Subcutaneous adipose tissue (tissue), 4 donors: ENCODE measurements around the gene SLC6A6. TPM values are rescaled to one million over a fixed set of nuclear protein-coding genes. Genes with fewer than 3 reads are reported as not detected.

ENCODE experiments used
- total RNA-seq, 4 donors: library from RNA; depleted of rRNA; stranded (reverse); fragments of >200 nt; gene quantifications; one replicate each; pipeline ENCODE4 v1.1.0, GENCODE V29; 2016
- TF ChIP-seq, protein P1 (sequence below): fragments of 450-650 bp; IDR thresholded peaks from one replicate; pipeline ENCODE4 v1.5.1; 2016; ENCODE audit warnings: low read depth, mild to moderate bottlenecking, control low read depth, antibody characterized with exemption, moderate library complexity

SLC6A6 gene
- total RNA-seq, 4 donors from 2014 or later: 20.5 to 64.8 (median 30.7) TPM

DNA sequence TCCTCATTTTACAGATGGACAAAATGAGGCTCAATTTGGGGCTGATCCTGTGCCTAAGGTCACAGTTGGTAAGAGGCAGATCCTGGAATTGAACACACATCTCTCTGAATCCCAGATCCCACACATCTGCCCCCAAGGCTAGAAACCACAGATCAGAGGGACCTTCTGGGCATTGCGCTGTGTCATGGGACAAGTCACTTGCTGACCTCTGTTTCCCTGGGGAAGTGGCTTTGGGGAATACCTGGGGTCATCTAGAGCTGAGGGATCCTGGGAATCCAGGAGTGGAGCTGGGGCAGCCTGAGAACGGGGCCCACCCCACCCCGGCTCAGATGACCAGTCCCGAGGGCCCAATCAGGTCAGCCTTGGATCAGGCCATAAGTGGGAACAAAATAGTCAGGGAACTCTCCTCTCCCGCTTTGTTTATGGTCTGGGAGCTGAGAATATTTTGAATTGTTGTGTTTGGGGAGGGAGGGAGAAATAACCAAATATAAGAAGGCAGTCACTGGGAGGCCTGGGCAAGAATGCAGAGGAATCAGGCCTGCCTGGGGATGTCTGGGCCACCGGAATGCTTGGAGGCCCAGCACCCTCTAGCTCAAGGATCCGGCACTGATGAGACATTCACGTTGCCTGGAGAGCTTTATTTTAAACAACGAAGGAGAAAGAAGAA lies 8.8 kb upstream of the SLC6A6 start:
- TF ChIP-seq, protein P1, sequence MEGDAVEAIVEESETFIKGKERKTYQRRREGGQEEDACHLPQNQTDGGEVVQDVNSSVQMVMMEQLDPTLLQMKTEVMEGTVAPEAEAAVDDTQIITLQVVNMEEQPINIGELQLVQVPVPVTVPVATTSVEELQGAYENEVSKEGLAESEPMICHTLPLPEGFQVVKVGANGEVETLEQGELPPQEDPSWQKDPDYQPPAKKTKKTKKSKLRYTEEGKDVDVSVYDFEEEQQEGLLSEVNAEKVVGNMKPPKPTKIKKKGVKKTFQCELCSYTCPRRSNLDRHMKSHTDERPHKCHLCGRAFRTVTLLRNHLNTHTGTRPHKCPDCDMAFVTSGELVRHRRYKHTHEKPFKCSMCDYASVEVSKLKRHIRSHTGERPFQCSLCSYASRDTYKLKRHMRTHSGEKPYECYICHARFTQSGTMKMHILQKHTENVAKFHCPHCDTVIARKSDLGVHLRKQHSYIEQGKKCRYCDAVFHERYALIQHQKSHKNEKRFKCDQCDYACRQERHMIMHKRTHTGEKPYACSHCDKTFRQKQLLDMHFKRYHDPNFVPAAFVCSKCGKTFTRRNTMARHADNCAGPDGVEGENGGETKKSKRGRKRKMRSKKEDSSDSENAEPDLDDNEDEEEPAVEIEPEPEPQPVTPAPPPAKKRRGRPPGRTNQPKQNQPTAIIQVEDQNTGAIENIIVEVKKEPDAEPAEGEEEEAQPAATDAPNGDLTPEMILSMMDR: no peak

DNA sequence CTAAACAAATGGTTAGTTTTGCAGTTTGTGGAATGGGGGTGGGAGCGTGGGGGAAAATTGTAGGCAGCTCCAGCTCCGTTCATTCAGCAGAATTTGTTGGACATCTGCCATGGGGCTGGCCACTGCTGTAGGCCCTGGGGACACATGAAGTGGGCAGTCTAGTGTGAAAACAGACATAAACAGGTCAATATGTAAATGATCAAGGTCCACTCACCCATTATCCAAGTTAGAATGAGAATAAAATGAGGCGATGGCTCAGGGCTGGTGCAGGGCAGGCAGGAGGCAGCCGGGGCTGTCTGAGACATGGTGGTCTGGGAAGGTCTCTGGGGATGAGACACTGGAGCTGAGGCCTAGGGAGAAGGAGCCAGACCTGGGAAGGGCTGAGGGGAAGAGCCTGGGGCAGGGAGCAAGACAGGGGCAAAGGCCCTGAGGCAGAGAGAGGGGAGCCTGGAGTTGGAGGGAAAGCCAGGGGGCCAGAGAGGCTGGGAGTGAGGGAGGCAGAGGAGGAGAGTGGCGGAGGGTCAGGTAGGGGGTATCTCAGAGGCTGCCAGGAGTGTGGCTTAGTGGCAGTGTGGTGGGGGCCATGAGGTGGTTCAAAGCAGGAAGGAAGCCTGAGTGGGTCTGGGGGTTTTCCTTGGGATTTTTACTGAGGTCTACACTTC lies 6.2 kb upstream of the SLC6A6 start:
- TF ChIP-seq, protein P1: no peak

DNA sequence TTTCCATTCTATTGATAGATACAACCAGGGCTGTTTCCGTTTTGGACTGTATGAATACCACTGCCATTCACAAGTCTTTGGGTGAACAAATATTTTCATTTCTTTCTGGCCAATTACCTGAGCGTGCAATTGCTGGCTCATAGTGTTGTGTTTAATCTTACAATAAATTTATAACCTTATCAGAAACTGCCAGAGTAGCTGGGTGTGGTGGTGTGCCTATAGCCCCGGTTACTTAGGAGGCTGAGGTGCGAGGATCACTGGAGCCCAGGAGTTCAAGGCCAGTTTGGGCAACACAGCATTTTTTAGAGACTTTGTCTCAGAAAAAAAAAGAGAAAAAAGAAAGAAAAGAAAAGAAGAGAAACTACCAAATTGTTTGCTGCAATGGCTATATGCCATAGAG lies 5.4 kb upstream of the SLC6A6 start:
- TF ChIP-seq, protein P1: no peak

DNA sequence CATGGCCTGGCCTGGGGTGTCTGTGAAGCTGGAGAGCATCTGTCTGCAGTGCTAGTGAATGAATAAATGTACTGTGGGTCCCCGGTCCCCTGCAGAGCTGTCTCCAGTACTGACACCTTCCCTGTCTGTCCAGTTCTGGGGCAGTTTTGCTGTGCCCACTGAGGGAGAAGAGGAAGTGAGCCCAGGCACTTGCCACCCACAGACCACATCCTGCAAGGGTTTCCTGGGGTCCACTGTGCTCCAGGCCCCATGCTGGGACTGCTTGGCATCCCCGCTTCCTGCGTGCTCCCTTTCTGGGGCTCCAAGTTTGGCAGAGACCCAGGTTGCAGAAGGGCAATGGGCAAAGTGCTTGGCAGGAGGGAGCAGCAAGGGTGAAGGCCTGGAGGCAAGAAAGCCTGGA lies 4.9 kb upstream of the SLC6A6 start:
- TF ChIP-seq, protein P1: no peak

DNA sequence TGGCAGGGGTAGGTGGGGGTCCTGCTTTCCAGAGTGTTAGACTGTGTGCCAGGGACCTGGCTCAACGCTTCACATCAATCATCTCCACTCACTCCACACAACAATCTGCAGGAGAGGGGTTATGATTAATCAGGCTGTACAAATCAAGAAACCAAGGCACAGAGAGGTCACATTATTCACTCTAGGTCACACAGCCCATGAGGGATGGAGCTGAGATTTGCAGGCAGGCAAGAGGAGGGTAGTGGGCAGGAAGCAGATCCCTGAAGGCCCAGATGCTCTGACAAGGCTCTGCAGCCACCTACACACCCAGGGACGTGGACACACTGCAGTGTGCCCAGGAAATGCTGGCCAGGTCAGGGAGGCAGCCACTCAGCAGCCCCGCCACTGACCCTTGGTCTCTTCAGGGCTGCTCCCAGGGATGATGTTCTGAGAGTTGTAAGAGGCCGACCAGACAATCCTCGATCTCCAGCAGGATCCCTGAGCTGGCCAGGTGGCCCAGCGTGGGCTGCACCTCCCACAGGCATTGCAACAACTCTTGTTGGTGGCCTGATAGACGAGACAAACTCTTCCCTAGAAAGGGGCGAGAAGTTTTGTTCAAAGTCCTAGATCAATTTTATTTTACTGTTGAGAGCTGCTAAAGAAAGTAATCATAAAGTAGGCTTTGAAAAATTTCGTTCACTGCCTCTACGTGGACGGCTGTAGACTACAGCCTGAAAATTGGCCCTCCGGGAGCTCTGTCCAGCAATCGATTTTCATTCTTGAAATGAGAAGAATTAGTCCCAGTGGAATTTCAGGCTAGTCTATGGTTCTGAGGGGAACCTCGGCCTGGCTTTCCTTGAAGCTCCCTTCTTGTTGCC lies 4.2 kb upstream of the SLC6A6 start:
- TF ChIP-seq, protein P1: no peak

DNA sequence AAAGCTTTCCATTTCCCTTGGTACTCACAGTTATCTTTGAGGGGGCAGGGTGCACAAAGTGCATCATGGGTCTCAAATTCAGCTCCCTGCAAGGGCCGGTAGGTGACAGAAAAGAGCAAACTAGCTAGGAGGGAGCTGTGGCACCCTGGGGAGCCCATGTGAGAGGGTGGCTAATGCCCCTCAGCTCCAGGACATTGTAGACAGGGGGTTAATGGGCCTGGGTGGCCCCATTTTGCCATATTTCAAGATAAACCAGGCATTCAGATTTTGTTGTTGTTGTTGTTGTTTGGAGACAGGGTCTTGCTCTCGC lies 3.7 kb upstream of the SLC6A6 start:
- TF ChIP-seq, protein P1: no peak

DNA sequence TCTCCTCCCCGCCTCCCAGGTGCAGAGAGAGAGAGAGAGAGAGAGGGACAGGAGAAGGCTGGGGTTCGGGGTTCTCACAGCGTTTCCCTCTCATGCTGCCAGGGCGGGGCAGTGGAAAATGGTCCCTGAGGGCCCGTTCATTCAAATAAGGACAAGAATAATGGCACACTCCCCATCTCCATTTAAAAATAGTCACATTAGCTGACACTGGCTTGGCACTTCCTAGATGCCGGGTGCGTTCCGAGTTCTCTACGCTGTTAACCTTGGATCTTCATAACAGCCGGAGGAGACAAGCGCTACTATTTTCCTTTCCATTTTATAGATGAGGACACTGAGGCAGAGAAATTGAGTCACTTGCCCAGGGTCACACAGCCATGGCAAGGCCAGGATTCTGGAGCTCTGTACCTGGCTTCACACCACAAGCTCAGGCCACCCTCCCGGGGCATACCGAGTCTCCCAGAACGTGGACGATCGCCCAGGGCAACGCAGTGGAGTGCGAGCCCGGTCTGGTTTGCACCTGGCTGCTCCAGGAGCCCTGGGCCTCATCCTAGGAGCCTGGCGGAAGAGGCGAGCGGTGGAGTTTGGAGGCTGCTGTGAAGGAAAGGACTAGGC lies 608 bp upstream of the SLC6A6 start:
- TF ChIP-seq, protein P1: no peak
